K562 (cell line): Measurements from ENCODE around the gene ICAM3. TPM values are rescaled to one million over a fixed set of nuclear protein-coding genes. Genes with fewer than 3 reads are reported as not detected.

Source experiments
- E2F6 ChIP-seq, 2 experiments: IDR thresholded peaks; 2 replicates each; pipeline ENCODE4 v1.6.1; 2011; ENCODE audit warnings: borderline replicate concordance in 1 of 2, control low read depth in 1 of 2, low read depth in 1 of 2, low read length in 1 of 2, mild to moderate bottlenecking in 1 of 2, mixed read lengths in 1 of 2, moderate library complexity in 1 of 2; ENCODE audit not compliant: insufficient read depth in 1 of 2, insufficient read length in 1 of 2, poor library complexity in 1 of 2, severe bottlenecking in 1 of 2; ENCODE audit errors: extremely low read depth in 1 of 2
- RBM25 ChIP-seq: fragments of 200-400 bp; formaldehyde crosslinking; IDR thresholded peaks from 2 replicates; pipeline ENCODE4 v1.6.1; 2018; ENCODE audit warnings: low read length, low read depth, moderate library complexity; ENCODE audit not compliant: severe bottlenecking
- RBM34 ChIP-seq: fragments of 200-400 bp; formaldehyde crosslinking; IDR thresholded peaks from 2 replicates; pipeline ENCODE4 v1.6.1; 2018; ENCODE audit warnings: low read length, borderline replicate concordance; ENCODE audit not compliant: insufficient read depth
- ZMIZ1 ChIP-seq, 2 experiments: fragments of 150-350 bp in 1 of 2; IDR thresholded peaks; 2 replicates each; pipeline ENCODE4 v1.6.1; 2012 to 2016; ENCODE audit warnings: low read depth in 2 of 2, low read length in 2 of 2, mild to moderate bottlenecking in 1 of 2, moderate library complexity in 1 of 2
- ZNF584 ChIP-seq: fragments of 200-800 bp; sonication (Bioruptor generic); IDR thresholded peaks from 2 replicates; pipeline ENCODE4 v1.6.1; 2016; ENCODE audit warnings: low read depth, mild to moderate bottlenecking, missing genetic modification characterization, missing compliant biosample characterization
- polyA plus RNA-seq, 8 experiments: library from polyadenylated mRNA; depleted of rRNA in 4 of 8; stranded (reverse) in 5 of 8; unstranded in 3 of 8; fragments of >200 nt; fragmentation: Nextera tagmentation in 2 of 8; fragmentation: Illumina TruSeq in 1 of 8; extraction: Ambion mirVana in 2 of 8; extraction: Trizol in 1 of 8; gene quantifications; 2 replicates each; pipeline versions ENCODE4 v1.2.1 to v1.2.3, GENCODE V29; 2011 to 2014; ENCODE audit warnings: inconsistent platforms in 1 of 8, missing spikeins in 1 of 8
- total RNA-seq, 7 experiments: library from RNA; depleted of rRNA in 6 of 7; stranded (reverse); fragments of >200 nt in 6 of 7; fragmentation: Illumina TruSeq in 2 of 7; extraction: Trizol in 2 of 7; gene quantifications; 2 replicates each; pipeline versions ENCODE4 v1.2.1 to v1.2.3, GENCODE V29; 2011 to 2021; ENCODE audit warnings: low replicate concordance in 1 of 7

ICAM3 gene
- total and polyA plus RNA-seq, 9 of the 15 experiments (the other 6 are each of a cell fraction or from before 2014, with no cell fraction given) = 6.5 to 39.5 (median 24.2) TPM

- TF ChIP-seq ZNF584 (CRISPR knock-in tag) (peak; percentile 72; the same call in 1 of the 2 replicates), RBM25 (no peak), ZMIZ1 (IDR thresholded peaks at IDR 0.05; ENCODE audit: low read depth in 2 of 2, low read length in 2 of 2) (peak in 1 of 2 experiments; percentile 78; a peak in 2 of 4 replicates), E2F6 (IDR thresholded peaks at IDR 0.05; ENCODE audit: borderline replicate concordance in 1 of 2, extremely low read depth in 1 of 2, insufficient read depth in 1 of 2, insufficient read length in 1 of 2, low read depth in 1 of 2, low read length in 1 of 2, poor library complexity in 1 of 2, severe bottlenecking in 1 of 2) (peak; percentile 23 to 51), RBM34 (no peak)
- TF ChIP-seq, all 486 proteins: peak for 139
Measured at GRCh38 chr19:10299545-10300458, 39.6 kb downstream of the ICAM3 start (continued).
